ENCODE data around the gene BCAS3.

BCAS3 gene

GRCh38 chr17:61296058-61296457 lies 618.4 kb downstream of the BCAS3 start:
- Histone ChIP-seq H3K4me1 (ENCODE audit: insufficient read depth, low read length) (peaks cover 9% of the 10 kb centered on the region), H3K9me3 (ENCODE audit: low read length) (no peaks in the 10 kb centered on the region)

GRCh38 chr17:61299517-61300513 lies 622.2 kb downstream of the BCAS3 start:
- Histone ChIP-seq H3K4me3 (ENCODE audit: low read depth in 1 of 2, low read length in 2 of 2) (no peak overlapping the region), H3K36me3 (ENCODE audit: insufficient read depth, low read length) (no peaks in the 10 kb centered on the region), H3K27ac (ENCODE audit: low read depth, low read length) (no peak overlapping the region), H3K4me1 (ENCODE audit: insufficient read depth, low read length) (no peaks in the 10 kb centered on the region), H3K9ac (ENCODE audit: low read length) (no peak overlapping the region), H3K9me3 (ENCODE audit: low read length) (no peaks in the 10 kb centered on the region), H3K27me3 (ENCODE audit: control insufficient read depth in 1 of 2, insufficient read depth in 2 of 2, low read length in 2 of 2) (no peaks in the 10 kb centered on the region)

More at GRCh38 chr17:61296058-61296457, 618.4 kb downstream of the BCAS3 start:
- Histone ChIP-seq H3K36me3 (ENCODE audit: insufficient read depth, low read length) (no peaks in the 10 kb centered on the region), H3K27me3 (ENCODE audit: control insufficient read depth in 1 of 2, insufficient read depth in 2 of 2, low read length in 2 of 2) (no peaks in the 10 kb centered on the region), H3K4me3 (ENCODE audit: low read depth in 1 of 2, low read length in 2 of 2) (no peak overlapping the region), H3K9ac (ENCODE audit: low read length) (no peak overlapping the region), H3K27ac (ENCODE audit: low read depth, low read length) (no peak overlapping the region)

- peaks cover 5% of the 10 kb centered on the region for H3K4me1 ChIP-seq (ENCODE audit: insufficient read depth, low read length)
- H3K9ac ChIP-seq (ENCODE audit: low read length): no peak overlapping the region
- no peak overlapping the region for H3K27ac ChIP-seq (ENCODE audit: low read depth, low read length)
- H3K36me3 ChIP-seq (ENCODE audit: insufficient read depth, low read length): no peaks in the 10 kb centered on the region
- no peak overlapping the region for H3K4me3 ChIP-seq (ENCODE audit: low read depth in 1 of 2, low read length in 2 of 2)
- H3K27me3 ChIP-seq (ENCODE audit: control insufficient read depth in 1 of 2, insufficient read depth in 2 of 2, low read length in 2 of 2): no peaks in the 10 kb centered on the region
- H3K9me3 ChIP-seq (ENCODE audit: low read length): no peaks in the 10 kb centered on the region
Observed at GRCh38 chr17:61302953-61303816, 625.5 kb downstream of the BCAS3 start.

- Histone ChIP-seq H3K4me1 (ENCODE audit: insufficient read depth, low read length) (peaks cover 11% of the 10 kb centered on the region), H3K9me3 (ENCODE audit: low read length) (no peaks in the 10 kb centered on the region), H3K27ac (ENCODE audit: low read depth, low read length) (no peak overlapping the region), H3K4me3 (ENCODE audit: low read depth in 1 of 2, low read length in 2 of 2) (no peak overlapping the region), H3K27me3 (ENCODE audit: control insufficient read depth in 1 of 2, insufficient read depth in 2 of 2, low read length in 2 of 2) (no peaks in the 10 kb centered on the region), H3K9ac (ENCODE audit: low read length) (no peak overlapping the region), H3K36me3 (ENCODE audit: insufficient read depth, low read length) (no peaks in the 10 kb centered on the region)
Observed at GRCh38 chr17:61303817-61304096, 626.1 kb downstream of the BCAS3 start.

- Histone ChIP-seq H3K4me3 (ENCODE audit: low read depth in 1 of 2, low read length in 2 of 2) (no peak overlapping the region), H3K27ac (ENCODE audit: low read depth, low read length) (no peak overlapping the region), H3K9ac (ENCODE audit: low read length) (no peak overlapping the region), H3K9me3 (ENCODE audit: low read length) (no peaks in the 10 kb centered on the region), H3K36me3 (ENCODE audit: insufficient read depth, low read length) (no peaks in the 10 kb centered on the region), H3K4me1 (ENCODE audit: insufficient read depth, low read length) (peaks cover 19% of the 10 kb centered on the region), H3K27me3 (ENCODE audit: control insufficient read depth in 1 of 2, insufficient read depth in 2 of 2, low read length in 2 of 2) (no peaks in the 10 kb centered on the region)
Observed at GRCh38 chr17:61305024-61305423, 627.4 kb downstream of the BCAS3 start.

GRCh38 chr17:61306003-61306402 lies 628.4 kb downstream of the BCAS3 start:
- no peaks in the 10 kb centered on the region for H3K9me3 ChIP-seq (ENCODE audit: low read length)
- no peaks in the 10 kb centered on the region for H3K27me3 ChIP-seq (ENCODE audit: control insufficient read depth in 1 of 2, insufficient read depth in 2 of 2, low read length in 2 of 2)
- no peak overlapping the region for H3K4me3 ChIP-seq (ENCODE audit: low read depth in 1 of 2, low read length in 2 of 2)
- H3K27ac ChIP-seq (ENCODE audit: low read depth, low read length): no peak overlapping the region
- no peaks in the 10 kb centered on the region for H3K36me3 ChIP-seq (ENCODE audit: insufficient read depth, low read length)
- no peak overlapping the region for H3K9ac ChIP-seq (ENCODE audit: low read length)
- H3K4me1 ChIP-seq (ENCODE audit: insufficient read depth, low read length): peaks cover 19% of the 10 kb centered on the region

GRCh38 chr17:61307905-61308886 lies 630.5 kb downstream of the BCAS3 start:
- H3K4me3 ChIP-seq (ENCODE audit: low read depth in 1 of 2, low read length in 2 of 2): no peak overlapping the region
- no peaks in the 10 kb centered on the region for H3K36me3 ChIP-seq (ENCODE audit: insufficient read depth, low read length)
- peaks cover 21% of the 10 kb centered on the region for H3K4me1 ChIP-seq (ENCODE audit: insufficient read depth, low read length)
- H3K27me3 ChIP-seq (ENCODE audit: control insufficient read depth in 1 of 2, insufficient read depth in 2 of 2, low read length in 2 of 2): no peaks in the 10 kb centered on the region
- H3K27ac ChIP-seq (ENCODE audit: low read depth, low read length): no peak overlapping the region
- no peaks in the 10 kb centered on the region for H3K9me3 ChIP-seq (ENCODE audit: low read length)
- H3K9ac ChIP-seq (ENCODE audit: low read length): no peak overlapping the region

GRCh38 chr17:61309362-61310256 lies 632.0 kb downstream of the BCAS3 start:
- Histone ChIP-seq H3K27ac (ENCODE audit: low read depth, low read length) (no peak overlapping the region), H3K4me3 (ENCODE audit: low read depth in 1 of 2, low read length in 2 of 2) (no peak overlapping the region), H3K9ac (ENCODE audit: low read length) (no peak overlapping the region), H3K27me3 (ENCODE audit: control insufficient read depth in 1 of 2, insufficient read depth in 2 of 2, low read length in 2 of 2) (no peaks in the 10 kb centered on the region), H3K4me1 (ENCODE audit: insufficient read depth, low read length) (peaks cover 31% of the 10 kb centered on the region), H3K9me3 (ENCODE audit: low read length) (no peaks in the 10 kb centered on the region), H3K36me3 (ENCODE audit: insufficient read depth, low read length) (no peaks in the 10 kb centered on the region)

GRCh38 chr17:61310590-61310989 lies 632.9 kb downstream of the BCAS3 start:
- Histone ChIP-seq H3K27me3 (ENCODE audit: control insufficient read depth in 1 of 2, insufficient read depth in 2 of 2, low read length in 2 of 2) (no peaks in the 10 kb centered on the region), H3K36me3 (ENCODE audit: insufficient read depth, low read length) (no peaks in the 10 kb centered on the region), H3K9ac (ENCODE audit: low read length) (no peak overlapping the region), H3K9me3 (ENCODE audit: low read length) (no peaks in the 10 kb centered on the region), H3K4me1 (ENCODE audit: insufficient read depth, low read length) (peaks cover 36% of the 10 kb centered on the region), H3K4me3 (ENCODE audit: low read depth in 1 of 2, low read length in 2 of 2) (no peak overlapping the region), H3K27ac (ENCODE audit: low read depth, low read length) (no peak overlapping the region)
